ENCODE data around the gene TNK2.

DNA sequence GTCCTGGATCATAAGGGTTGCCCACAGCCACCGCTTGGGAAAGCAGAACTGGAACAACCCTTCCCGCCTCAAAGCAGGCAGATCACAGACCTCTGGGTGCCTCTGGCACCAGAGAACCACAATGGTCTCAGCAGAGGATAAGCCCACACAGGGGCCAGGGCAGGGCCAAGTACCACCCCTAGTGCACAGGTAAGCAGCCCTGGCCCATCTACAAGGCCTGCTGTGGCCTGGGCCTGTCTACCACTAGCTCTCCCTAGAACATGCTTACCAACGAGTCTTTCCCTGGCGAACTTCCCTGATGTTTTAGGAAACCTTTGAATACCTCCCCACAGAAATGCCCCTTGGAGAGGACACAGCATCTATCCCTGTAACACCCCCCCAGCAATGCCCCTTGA is 28.3 kb downstream of the TNK2 start:
- TF ChIP-seq, protein P1, sequence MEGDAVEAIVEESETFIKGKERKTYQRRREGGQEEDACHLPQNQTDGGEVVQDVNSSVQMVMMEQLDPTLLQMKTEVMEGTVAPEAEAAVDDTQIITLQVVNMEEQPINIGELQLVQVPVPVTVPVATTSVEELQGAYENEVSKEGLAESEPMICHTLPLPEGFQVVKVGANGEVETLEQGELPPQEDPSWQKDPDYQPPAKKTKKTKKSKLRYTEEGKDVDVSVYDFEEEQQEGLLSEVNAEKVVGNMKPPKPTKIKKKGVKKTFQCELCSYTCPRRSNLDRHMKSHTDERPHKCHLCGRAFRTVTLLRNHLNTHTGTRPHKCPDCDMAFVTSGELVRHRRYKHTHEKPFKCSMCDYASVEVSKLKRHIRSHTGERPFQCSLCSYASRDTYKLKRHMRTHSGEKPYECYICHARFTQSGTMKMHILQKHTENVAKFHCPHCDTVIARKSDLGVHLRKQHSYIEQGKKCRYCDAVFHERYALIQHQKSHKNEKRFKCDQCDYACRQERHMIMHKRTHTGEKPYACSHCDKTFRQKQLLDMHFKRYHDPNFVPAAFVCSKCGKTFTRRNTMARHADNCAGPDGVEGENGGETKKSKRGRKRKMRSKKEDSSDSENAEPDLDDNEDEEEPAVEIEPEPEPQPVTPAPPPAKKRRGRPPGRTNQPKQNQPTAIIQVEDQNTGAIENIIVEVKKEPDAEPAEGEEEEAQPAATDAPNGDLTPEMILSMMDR (conservative IDR thresholded peaks at IDR 0.05; ENCODE audit: low read length): no peak
- TF ChIP-seq EZH2phosphoT487 (IDR thresholded peaks at IDR 0.05; ENCODE audit: borderline replicate concordance, low read depth, low read length): no peak

Data from OCI-LY7 (cell line).